AG04449 (cell line): ENCODE data around the gene PERCC1.

ENCODE experiments used
- CTCF ChIA-PET: fragments of 350-600 bp; formaldehyde crosslinking; extraction: SDS; loops from one replicate; lab custom pipeline; 2021; ENCODE audit warnings: antibody characterized with exemption; lab: Yijun Ruan, JAX
- POLR2A ChIA-PET: fragments of 400-600, 350-600 bp; formaldehyde crosslinking; extraction: SDS; loops from one replicate; lab custom pipeline; 2020; ENCODE audit warnings: antibody characterized with exemption, inconsistent platforms; lab: Yijun Ruan, JAX
- DNase-seq: peaks from one replicate; pipeline ENCODE4 v3.0.0-alpha.2; 2010; ENCODE audit warnings: low read depth, low spot score
- H3K4me3 ChIP-seq: 2 replicates; pipeline ENCODE4 v1.5.1; 2011; ENCODE audit warnings: low read depth, mild to moderate bottlenecking, control low read depth, low read length
- CTCF ChIP-seq: IDR thresholded peaks from one replicate; pipeline ENCODE4 v1.5.1; 2011; ENCODE audit warnings: mild to moderate bottlenecking, moderate library complexity, low read length, control low read depth, inconsistent platforms; ENCODE audit not compliant: insufficient read depth; ENCODE audit errors: missing control alignments

Gene PERCC1

GRCh38 chr16:1398351-1398750 is 32.5 kb upstream of the PERCC1 start:
- no peak overlapping the region for H3K4me3 ChIP-seq
- ChIA-PET CTCF (no interaction called here), POLR2A (no interaction called here)
- no peak for DNase-seq
- TF ChIP-seq CTCF, result no peak

- POLR2A ChIA-PET, result no interaction called here
- TF ChIP-seq CTCF, result no peak
- DNase-seq, result no peak
- H3K4me3 ChIP-seq, result no peak overlapping the region
- CTCF ChIA-PET, result interaction anchor here (1.4 kb wide), 1 partner anchor 35 kb away, joined by 4 read pairs; no protein-coding TSS in a partner anchor
Measured at GRCh38 chr16:1398826-1399581, 31.9 kb upstream of the PERCC1 start.

- DNase-seq, result no peak
- TF ChIP-seq CTCF, result no peak
- no peak overlapping the region for H3K4me3 ChIP-seq
- POLR2A ChIA-PET, result no interaction called here
- CTCF ChIA-PET, result no interaction called here
Measured at GRCh38 chr16:1401061-1401757, 29.7 kb upstream of the PERCC1 start.

- CTCF ChIA-PET, result no interaction called here
- POLR2A ChIA-PET, result no interaction called here
- H3K4me3 ChIP-seq, result no peak overlapping the region
- no peak for TF ChIP-seq CTCF
- DNase-seq, result no peak
Measured at GRCh38 chr16:1401758-1402154, 29.1 kb upstream of the PERCC1 start.

- DNase-seq, result no peak
- no peak for TF ChIP-seq CTCF
- CTCF ChIA-PET, result no interaction called here
- H3K4me3 ChIP-seq, result no peak overlapping the region
- POLR2A ChIA-PET, result no interaction called here
Measured at GRCh38 chr16:1403036-1403435, 27.8 kb upstream of the PERCC1 start.

GRCh38 chr16:1403733-1404132 is 27.1 kb upstream of the PERCC1 start:
- TF ChIP-seq CTCF, result no peak
- ChIA-PET POLR2A (no interaction called here), CTCF (no interaction called here)
- no peak overlapping the region for H3K4me3 ChIP-seq
- no peak for DNase-seq
